ENCODE measurements around the gene ADAMTS19. TPM values are rescaled to one million over a fixed set of nuclear protein-coding genes. Genes with fewer than 3 reads are reported as not detected.

The ADAMTS19 gene
- total and polyA plus RNA-seq, 2 of the 13 experiments (the other 11 are each of a cell fraction or from before 2014, with no cell fraction given) = not detected

DNA sequence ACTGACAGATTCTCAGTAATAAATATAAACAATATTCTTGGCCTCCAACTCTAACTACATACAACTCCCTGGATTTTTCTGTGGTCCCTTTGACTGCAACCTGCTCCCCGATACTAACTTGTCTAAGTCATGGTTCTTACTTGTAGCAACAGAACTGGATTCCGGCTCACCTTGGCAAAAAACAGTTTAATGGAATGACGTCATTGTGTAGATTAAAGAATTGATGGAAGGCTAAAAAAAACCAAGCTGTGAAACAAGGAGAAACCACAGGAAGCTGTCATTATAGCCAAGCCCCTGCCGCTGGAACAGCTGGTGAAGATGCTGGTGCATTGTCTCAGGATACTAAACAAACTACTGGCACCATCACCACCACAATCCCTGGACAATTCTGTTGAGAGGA, 11.4 kb upstream of the ADAMTS19 start:
- TF ChIP-seq CREB1 (IDR thresholded peaks at IDR 0.05) (peak; percentile 88), CREB1 (CRISPR knock-in tag; IDR thresholded peaks at IDR 0.05) (no peak), RFXAP (CRISPR knock-in tag; IDR thresholded peaks at IDR 0.05; ENCODE audit: borderline replicate concordance) (no peak), ATF7 (IDR thresholded peaks at IDR 0.05) (peak; percentile 99), ATF7 (CRISPR knock-in tag; IDR thresholded peaks at IDR 0.05) (no peak)
- no peak overlapping the region for H3K4me3 ChIP-seq (replicated peaks in 1 of 3; ENCODE audit: insufficient read depth in 1 of 3, low read depth in 2 of 3, low read length in 3 of 3)
- FAIRE-seq (no peak), ATAC-seq (no peak), DNase-seq (ENCODE audit: low spot score) (no peak)
- H3K27me3 ChIP-seq (ENCODE audit: control insufficient read depth in 1 of 2, insufficient read depth in 2 of 2, low read length in 2 of 2) = no peaks in the 10 kb centered on the region
- ChIA-PET CTCF (ENCODE audit: low intra/inter-chr PET ratio, low total read pairs) (no interaction called here), POLR2A (no interaction called here)
- no peak overlapping the region for H2AFZ ChIP-seq (ENCODE audit: low read length)
- H3K4me2 ChIP-seq (ENCODE audit: low read depth, low read length) = no peak overlapping the region
- no peaks in the 10 kb centered on the region for H4K20me1 ChIP-seq (ENCODE audit: insufficient read depth, low read length)
- H3K27ac ChIP-seq (ENCODE audit: extremely low read length, insufficient read depth, low read length) = no peak overlapping the region
- no peaks in the 10 kb centered on the region for H3K9me3 ChIP-seq (ENCODE audit: low read length)
- no peak overlapping the region for H3K9ac ChIP-seq (ENCODE audit: insufficient read depth, low read depth, low read length)
- H3K79me2 ChIP-seq (ENCODE audit: insufficient read depth, low read length) = no peaks in the 10 kb centered on the region
- H3K4me1 ChIP-seq (ENCODE audit: insufficient read depth, low read length) = no peaks in the 10 kb centered on the region
- BruUV-seq (replicated peaks) = no TSS peak
- 3% methylated on average over 4 of the region's 4 CpGs for WGBS (ENCODE audit: low lambda C conversion rate)
- intact Hi-C loops (cut with micrococcal nuclease; ENCODE audit: unreplicated experiment) = no loop called here
- no peaks in the 10 kb centered on the region for H3K36me3 ChIP-seq (replicated peaks in 1 of 2; ENCODE audit: control insufficient read depth in 1 of 2, insufficient read depth in 2 of 2, low read length in 2 of 2)
- in situ Hi-C loops (cut with HindIII; ENCODE audit: extremely low pct_ligation_motif_present, low pct_unique_long_range_greater_than_20kb) = no loop called here

DNA sequence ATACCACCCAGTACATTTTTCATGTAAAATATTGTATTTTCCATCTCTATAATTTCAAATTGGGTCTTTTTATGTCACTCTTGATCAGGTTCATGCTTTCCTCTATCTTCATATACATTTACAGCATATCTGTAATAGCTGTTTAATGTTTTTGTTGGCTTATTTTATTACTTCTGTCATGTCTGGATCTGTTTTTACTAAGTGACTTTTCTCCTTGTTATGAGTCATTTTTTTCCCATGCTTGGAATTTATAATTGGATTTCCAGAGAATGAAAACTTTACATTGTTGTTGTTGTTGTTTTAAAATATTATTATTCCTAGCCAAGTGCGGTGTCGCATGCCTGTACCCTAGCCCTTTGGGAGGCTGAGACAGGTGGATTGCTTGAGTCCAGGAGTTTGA, 5.6 kb upstream of the ADAMTS19 start:
- no peak for DNase-seq (ENCODE audit: low spot score)
- Histone ChIP-seq H3K79me2 (ENCODE audit: insufficient read depth, low read length) (no peaks in the 10 kb centered on the region), H3K4me3 (replicated peaks in 1 of 3; ENCODE audit: insufficient read depth in 1 of 3, low read depth in 2 of 3, low read length in 3 of 3) (no peak overlapping the region), H3K36me3 (replicated peaks in 1 of 2; ENCODE audit: control insufficient read depth in 1 of 2, insufficient read depth in 2 of 2, low read length in 2 of 2) (no peaks in the 10 kb centered on the region), H2AFZ (ENCODE audit: low read length) (no peak overlapping the region), H3K4me2 (ENCODE audit: low read depth, low read length) (no peak overlapping the region), H4K20me1 (ENCODE audit: insufficient read depth, low read length) (no peaks in the 10 kb centered on the region), H3K4me1 (ENCODE audit: insufficient read depth, low read length) (no peaks in the 10 kb centered on the region), H3K9me3 (ENCODE audit: low read length) (no peaks in the 10 kb centered on the region), H3K27ac (ENCODE audit: extremely low read length, insufficient read depth, low read length) (no peak overlapping the region), H3K9ac (ENCODE audit: insufficient read depth, low read depth, low read length) (no peak overlapping the region), H3K27me3 (ENCODE audit: control insufficient read depth in 1 of 2, insufficient read depth in 2 of 2, low read length in 2 of 2) (peaks cover 0 to 5% of the 10 kb centered on the region in 2 experiments; a peak in 2 of 5 replicates)
- TF ChIP-seq ZNF75D (CRISPR knock-in tag; IDR thresholded peaks at IDR 0.05; ENCODE audit: borderline replicate concordance) = no peak
- no peak for TF ChIP-seq ZFAT (CRISPR knock-in tag; conservative IDR thresholded peaks at IDR 0.05)
- intact Hi-C loops (cut with micrococcal nuclease; ENCODE audit: unreplicated experiment) (no loop called here), in situ Hi-C loops (cut with HindIII; ENCODE audit: extremely low pct_ligation_motif_present, low pct_unique_long_range_greater_than_20kb) (no loop called here)
- WGBS (ENCODE audit: low lambda C conversion rate) = 89% methylated on average over 2 of the region's 2 CpGs
- POLR2A ChIA-PET = no interaction called here
- ATAC-seq = no peak
- no TSS peak for BruUV-seq (replicated peaks)
- CTCF ChIA-PET (ENCODE audit: low intra/inter-chr PET ratio, low total read pairs) = no interaction called here
- FAIRE-seq = no peak

Measured in HepG2 (cell line).